CD4-positive, alpha-beta T cell treated with Interferon alpha-2 for 1 hour (primary cell): ENCODE results near the gene C17orf100.
"Not testable (repeated sequence)": the region's sequence is repeated elsewhere in the genome, so short reads cannot be mapped to it uniquely, and the experiment has no call there.

Source experiments
- DNase-seq, 2 donors: peaks; one replicate each; pipeline ENCODE4 v3.0.0-alpha.2; 2020 to 2022

The C17orf100 gene

DNA sequence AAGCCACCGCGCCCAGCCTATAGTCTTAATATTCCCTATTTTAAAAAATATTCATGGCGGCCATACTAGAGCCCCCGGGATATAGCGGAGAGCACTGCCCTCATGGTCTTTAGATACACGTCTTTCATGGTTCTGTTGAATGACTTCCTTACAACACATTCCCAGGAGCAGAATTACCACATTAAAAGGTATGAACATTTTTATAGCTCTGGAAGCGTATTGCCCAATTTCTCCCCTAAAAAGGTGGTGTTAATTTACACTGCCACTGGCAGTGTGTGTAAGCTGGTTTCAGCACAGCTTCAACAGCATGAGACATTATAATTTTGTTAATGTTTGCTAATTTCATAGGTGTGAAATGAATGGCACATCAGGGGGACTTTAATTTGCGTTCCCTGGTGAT, 19.0 kb downstream of the C17orf100 start:
- no peak for DNase-seq

DNA sequence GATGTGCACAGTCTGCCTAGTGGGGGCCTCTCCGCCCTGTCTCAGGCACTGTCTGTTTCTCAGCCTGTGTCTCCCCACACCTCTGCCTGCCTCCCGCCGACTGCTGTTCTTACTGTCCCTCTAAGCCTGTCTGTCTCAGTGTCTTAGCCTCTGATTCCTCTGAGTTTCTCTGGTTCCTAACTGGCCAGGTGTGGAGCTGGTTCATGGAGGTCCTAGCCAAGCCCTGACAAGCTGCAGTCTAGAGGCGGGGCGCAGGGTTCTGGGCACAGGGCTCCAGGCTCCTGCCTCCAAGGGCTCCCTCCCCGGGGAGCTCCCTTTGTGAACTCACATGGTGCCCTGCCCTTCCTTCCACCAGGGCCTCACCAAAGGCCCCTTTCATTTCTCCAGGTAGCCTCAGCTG, 19.4 kb downstream of the C17orf100 start:
- no peak for DNase-seq

DNA sequence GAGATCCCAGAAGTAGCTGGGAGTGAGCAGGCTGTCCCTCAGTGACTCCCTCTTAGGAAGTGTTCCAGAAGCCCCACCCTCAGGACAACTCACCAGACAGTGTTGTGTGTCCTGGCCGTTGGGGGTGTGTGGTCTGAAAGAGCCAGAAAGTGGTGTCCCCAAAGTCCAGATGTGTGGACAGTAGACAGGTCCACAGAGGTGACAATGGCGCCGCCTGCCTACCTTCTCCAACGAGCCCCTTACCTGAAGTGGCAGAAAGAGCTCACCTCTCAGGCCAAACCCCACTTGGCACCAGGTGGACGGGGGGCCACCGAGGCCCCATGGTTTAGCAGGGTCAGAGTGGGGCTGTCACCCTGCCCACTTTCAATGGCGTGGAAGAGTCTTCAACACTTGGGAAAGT, 19.9 kb downstream of the C17orf100 start:
- no peak for DNase-seq

GRCh38 chr17:6674586-6674985, 23.0 kb downstream of the C17orf100 start:
- no peak for DNase-seq

DNA sequence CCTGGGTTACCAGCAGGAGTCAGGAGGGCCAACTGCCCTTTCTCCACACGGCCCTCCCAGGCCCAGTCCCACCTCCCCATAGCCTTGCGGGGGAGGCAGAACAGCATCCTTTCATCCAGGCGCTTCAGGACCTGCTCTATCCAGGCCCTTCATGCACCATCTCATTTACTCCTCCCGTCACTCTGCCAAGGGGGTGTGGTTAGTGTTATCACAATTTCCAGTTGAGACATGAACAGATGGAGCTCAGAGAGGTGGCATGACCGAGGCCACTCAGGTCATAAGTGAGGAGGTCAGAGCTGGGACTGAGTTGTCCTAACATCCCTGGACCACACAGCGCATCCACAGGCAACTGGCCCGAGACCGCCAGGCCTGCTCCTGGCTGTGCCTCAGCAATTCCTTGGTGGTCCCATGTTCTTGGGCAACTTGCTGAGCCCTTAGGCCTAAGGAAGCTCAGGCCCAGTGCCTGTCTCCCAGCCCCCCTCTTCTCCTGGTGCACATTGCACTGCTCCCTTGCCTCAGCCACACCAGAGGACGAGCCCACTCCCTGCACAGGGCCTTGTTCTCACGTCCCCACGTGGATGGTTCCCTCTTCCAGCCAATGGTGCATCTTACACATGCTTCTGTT, 23.8 kb downstream of the C17orf100 start:
- no peak for DNase-seq

GRCh38 chr17:6676802-6677157, 25.2 kb downstream of the C17orf100 start:
- no peak for DNase-seq

- DNase-seq = peak in 1 of 2 donors; percentile 15
These were observed 25.7 kb downstream of the C17orf100 start for GRCh38 chr17:6677158-6677831.

DNA sequence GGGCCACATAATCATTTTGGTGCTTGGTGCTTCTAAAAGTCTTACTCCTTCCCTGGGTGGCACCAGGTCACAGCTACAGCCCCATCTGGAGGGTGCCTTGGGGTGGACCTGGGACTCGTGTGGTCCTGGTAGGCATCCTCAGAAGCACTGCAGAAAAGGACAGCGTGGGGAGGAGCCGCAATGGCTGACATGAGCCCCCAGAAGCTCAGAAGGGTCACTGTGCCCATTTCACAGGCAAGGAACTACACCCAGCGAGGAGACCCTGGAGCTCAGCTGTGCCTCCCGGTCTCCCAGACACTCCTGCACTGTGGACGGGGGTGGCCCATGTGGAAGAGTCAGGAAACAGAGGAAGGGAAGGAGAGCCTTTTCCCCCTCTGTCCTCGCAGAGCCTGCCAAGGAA, 26.4 kb downstream of the C17orf100 start:
- DNase-seq = no peak

- no peak for DNase-seq
These were observed 27.7 kb downstream of the C17orf100 start for GRCh38 chr17:6679241-6679640.

DNA sequence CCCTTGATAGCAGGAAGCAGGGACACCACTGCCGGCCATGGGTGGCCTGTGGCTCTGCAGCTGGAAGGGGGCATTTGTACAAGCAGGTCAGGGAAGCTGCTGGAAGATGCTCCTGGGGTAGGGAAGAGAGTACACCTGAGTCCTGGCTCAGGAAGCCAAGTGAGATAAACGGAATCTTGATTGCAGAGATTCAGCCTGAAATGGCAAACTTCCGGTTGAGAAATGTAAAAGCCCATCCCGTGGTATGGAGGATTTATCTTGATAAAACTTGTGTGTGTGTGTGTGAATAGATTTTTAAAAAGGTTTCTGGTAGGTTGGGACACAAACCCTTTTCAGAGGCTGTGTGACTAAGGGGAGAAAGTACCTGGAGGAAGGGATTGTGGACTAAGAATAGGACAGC, 29.6 kb downstream of the C17orf100 start:
- DNase-seq = no peak

DNA sequence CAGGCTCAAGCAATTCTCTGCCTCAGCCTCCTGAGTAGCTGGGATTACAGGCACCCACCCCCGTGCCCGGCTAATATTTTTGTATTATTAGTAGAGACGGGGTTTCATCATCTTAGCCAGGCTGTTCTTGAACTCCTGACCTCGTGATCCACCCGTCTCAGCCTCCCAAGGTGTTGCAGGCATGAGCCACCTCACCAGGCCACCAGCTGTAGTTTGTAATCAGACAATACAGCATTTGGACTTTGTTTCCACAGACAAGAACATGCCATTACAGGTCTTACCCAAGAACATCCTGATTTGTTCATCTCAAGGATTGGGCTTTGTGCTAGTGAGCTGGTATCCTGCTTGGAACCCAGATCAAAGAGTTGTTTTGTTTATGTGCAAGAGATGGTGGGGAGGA, 30.1 kb downstream of the C17orf100 start:
- DNase-seq = no peak

DNA sequence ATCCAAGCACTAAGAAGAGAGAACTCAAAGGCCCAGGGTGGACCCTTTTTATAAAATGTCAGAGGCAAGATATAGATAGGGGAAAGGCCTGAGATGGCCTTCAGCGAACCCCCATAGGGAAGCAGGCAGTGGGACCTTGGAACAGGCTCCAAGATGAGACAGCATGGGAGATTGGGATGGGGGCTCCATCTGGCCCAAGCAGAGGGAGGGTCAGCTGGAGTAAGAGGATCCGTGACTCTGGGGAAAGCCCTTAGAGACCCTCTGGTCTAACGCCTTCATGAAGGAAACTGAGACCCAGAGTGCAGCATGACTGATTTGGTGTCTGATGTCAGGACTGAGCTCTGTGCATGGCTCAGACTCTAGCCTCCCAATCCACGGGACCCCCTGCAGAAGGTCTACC, 30.8 kb downstream of the C17orf100 start:
- no peak for DNase-seq

DNA sequence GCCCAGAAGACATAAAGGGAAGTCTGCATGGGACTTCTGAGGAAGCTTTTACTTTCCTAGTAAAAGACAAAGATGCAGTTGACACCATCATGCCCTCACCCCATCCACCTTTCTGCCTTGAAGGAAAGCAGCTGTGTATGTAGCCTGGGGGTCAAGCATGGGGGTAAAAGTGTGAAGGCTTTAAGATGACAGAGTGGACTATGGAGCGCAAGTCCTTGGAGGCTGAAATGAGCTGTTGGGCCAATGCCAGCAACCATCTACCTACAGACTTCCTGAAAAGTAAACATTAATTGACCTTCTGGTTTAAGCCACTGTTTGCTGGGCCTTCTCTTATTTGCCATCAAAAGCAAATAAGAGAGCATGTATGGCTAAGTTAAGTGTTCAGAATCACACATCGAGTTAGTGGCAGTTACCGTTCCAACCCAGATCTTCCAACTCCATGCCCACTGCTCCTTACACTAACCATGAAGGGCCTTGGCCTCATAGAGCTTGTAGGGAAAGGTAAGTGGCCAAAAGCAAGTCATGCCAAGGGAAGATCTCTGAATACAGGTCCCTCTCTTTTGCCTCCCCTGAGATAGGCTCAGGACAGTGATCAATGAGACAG, 31.6 kb downstream of the C17orf100 start:
- no peak for DNase-seq

GRCh38 chr17:6683730-6684459, 32.3 kb downstream of the C17orf100 start:
- DNase-seq = no peak

DNA sequence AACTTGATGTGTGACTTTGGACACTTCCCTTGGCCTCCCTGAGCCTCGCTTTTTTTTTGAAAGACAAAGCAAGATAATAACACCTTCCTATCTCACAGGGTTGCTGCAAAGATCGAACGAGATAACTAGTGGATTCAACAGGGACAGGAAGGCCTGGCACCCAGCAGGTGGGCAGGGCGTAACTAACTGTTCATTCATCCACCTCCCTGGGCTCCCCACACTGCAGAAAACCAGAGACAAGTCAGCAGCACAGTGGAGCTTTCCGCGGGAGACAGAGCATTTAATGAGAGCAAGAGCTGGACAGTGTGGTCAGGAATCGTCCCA, 32.9 kb downstream of the C17orf100 start:
- DNase-seq = no peak

GRCh38 chr17:6684881-6685767, 33.6 kb downstream of the C17orf100 start:
- no peak for DNase-seq

DNA sequence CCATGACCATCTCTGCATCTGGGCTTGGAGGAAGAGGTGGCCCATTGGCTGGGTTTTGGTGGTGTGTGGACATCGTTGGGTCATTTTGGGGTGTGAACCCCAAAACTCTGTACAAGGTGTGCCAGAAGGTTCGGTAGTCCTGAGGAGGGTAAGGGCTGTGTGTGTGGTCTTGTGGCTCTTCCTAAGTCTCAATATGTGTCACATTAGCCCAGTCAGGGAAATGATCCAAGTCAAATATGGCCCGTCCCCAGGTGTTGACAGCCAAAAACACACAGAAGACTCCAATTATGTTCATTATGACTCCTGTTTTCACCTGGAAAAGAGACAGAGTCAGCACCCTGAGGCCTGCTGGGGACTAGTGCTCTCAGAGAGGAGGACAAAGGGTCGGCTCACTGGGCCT, 34.5 kb downstream of the C17orf100 start:
- DNase-seq = no peak

- DNase-seq = no peak
These were observed 37.4 kb downstream of the C17orf100 start for GRCh38 chr17:6688944-6689343.

- no peak for DNase-seq
These were observed 39.1 kb downstream of the C17orf100 start for GRCh38 chr17:6690641-6691040.

DNA sequence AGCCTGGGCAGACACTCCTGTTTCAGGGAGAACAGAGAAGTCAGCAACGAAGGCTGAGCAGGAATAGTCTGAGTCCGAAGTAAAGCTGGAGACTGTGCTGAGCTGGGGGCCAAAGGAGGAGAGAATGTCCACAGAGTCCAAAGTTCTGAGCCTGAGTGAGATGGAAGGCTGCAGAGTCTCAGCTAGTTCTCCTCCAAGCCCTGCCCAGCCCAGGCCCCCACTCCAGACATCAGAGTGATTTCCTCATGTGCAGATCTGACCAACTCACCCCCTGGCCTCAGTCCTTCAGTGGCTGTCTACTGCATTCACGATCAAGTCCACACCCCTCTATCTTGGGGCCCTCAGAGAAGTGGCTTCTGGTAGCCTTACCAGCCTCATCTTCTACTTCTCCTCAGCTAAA, 40.0 kb downstream of the C17orf100 start:
- DNase-seq = no peak

DNA sequence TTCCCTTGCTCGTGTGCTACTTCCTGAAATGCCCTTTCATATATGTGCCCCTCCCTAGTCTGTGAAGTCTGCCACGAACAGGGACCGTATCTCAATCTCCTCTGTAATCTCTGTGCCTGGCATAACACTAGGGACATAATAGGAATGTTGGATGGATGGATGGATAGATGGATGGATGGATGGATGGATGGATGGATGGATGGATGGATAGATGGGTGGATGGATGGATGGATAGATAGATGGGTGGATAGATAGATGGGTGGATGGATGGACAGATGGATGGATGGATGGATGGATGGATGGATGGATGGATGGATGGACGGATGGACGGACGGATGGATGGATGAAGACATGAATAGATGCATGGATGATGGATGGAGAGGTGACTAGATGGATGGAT, 40.4 kb downstream of the C17orf100 start:
- not testable (repeated sequence) for DNase-seq

DNA sequence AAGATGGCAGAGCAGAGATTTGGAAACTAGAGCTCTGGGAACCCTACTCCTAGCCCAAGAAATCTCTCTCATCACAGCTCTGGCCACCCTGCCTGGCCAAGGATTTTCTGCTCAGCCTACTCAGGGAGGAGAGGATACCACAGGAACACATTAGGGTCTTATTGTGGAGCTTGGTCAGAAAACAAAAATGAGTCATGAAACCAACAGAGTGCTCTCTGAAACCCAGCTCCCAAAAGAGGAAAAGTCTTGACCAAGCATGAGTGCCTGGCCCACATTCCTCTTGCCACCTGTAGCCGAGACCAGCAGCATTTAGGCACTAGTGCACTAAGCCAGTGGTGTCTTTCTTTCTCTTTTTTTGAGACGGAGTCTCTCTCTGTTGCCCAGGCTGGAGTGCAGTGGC, 43.5 kb downstream of the C17orf100 start:
- DNase-seq = no peak

GRCh38 chr17:6695565-6695964, 44.0 kb downstream of the C17orf100 start:
- DNase-seq = no peak
